Renal cortical epithelial cell (primary cell): ENCODE measurements around the gene CCDC102B. TPM values are rescaled to one million over a fixed set of nuclear protein-coding genes. Genes with fewer than 3 reads are reported as not detected.
"Not testable (repeated sequence)": the region's sequence is repeated elsewhere in the genome, so short reads cannot be mapped to it uniquely, and the experiment has no call there.

ENCODE experiments used
- DNase-seq: peaks from one replicate; pipeline ENCODE4 v3.0.0-alpha.2; 2011; ENCODE audit warnings: low read depth
- total RNA-seq: library from RNA; depleted of rRNA; stranded (reverse); fragments of >200 nt; gene quantifications from 2 replicates; pipeline ENCODE4 v1.2.3, GENCODE V29; 2014

Gene CCDC102B
- total RNA-seq, 1 donor from 2014 or later, result 1.3 TPM

DNA sequence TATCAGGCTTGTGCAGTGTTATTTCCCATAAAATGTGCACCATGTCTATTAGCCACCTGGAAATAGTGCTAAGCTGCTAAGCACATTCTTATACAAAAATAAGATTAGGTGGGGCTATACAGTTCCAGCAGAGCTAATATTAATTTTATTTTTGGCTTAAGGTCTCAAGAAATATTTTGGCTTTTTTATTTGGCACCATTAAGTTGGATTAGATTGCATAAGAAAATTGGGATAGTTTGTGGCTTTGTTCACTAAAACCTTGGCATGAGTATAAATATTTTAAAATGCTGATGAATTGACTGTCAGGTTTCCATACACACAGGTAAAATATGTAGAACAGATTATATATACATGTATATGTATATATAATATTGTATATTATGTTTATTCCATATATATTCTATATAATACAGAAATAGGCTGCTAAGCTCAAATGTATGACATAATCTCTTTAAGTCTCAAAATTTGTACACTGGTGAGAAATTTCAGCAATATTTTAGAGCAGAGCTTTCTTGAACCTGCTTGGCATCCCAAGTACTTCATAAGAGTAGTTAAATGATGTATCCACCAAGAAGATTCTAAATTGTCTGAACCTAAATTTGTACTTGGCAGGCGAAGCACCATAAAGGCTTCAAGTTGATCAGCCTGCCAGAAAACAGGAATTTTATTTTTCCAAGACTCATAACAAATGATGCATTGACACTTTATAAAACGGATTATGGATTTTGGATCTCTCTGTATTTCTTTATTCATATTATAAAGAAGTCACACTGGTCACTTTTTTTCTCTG is 32.6 kb downstream of the CCDC102B start:
- DNase-seq, result no peak

DNA sequence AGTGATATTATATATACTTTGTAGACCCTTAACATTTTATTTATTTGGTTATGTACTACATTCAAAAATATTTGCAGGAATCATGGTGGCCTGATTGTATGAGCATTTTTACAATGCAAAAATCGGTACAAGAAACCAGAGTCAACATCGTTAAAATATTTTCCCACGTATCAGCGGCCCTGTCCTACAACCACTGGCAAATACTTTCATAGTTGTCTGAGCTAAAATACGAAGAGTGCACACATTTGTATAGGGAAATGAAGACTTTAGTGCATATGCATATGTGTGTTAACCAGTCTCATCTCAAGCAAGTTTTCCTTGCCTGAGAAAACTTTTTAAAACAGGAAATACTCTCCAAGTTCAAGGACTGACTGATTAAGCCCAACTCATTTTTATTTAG is 35.9 kb downstream of the CCDC102B start:
- DNase-seq, result no peak

DNA sequence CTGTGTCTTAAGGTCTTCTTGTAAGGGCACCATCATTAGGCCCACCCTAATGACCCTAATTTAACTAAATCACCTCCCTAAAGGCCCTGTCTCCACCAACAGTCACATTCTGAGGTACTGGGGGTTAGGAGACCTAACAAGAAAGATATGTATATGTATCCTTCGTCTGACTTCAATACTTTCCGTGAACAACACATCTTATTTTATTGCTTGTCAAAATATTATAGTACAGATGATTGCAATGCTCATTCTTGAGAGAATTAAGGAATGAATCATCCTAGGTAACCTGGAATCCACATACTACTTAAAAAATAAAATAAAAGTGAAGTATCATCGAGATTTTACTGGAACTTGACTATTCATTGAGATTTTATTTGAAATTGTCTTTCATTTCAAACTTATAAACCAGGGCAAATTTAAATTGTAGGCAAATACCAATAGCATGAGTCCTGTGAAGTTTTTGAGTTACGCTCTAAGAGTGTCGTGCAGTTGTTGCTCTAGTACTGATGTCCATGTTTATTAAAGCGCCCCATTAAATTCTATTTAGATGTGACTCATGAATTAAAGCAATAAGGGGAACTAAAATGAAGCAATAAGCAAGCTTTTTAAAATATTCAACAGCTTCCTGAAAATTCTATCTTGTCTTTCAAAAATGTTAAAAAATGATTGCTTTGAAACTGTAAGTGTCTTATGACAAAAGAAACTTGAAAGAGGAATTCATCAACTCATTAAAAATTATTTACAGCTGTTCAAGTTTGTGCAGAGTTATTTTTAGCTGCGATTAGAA is 40.0 kb downstream of the CCDC102B start:
- peak; percentile 18 for DNase-seq

- no peak for DNase-seq
These were observed 41.8 kb downstream of the CCDC102B start for GRCh38 chr18:68839701-68840100.

DNA sequence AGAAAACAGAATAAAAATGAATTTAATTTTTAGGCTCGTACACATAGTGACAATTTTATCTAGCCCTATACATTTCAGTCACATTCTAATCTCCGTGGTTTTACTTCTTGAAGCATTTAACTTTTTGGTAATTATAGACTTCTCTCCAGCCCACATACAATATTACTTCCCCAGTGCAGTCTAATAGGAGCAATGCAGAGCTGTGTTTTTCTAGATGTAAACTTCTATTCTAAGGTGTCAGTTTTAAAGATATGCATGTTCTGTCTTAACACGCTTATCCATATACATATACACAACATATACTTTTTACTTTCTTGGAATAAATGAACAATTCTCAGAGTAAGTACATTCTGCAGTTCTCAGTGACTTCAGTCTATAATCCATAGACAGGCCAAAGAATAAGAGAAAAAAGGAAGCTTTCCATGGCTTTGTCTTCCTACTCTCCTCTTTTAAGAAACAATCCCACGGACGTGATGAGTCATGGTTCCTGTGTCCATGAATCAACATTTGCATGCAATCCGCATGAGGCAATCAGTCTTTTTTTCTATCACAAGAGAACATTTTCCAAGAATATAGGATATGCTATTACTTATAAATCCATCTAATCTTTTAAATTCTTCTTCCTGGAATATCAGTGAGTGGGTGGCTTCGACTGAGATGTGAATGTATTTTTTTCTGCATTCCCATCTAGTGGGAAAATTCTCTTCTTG is 42.8 kb downstream of the CCDC102B start:
- DNase-seq, result peak; percentile 86

- no peak for DNase-seq
These were observed 43.4 kb downstream of the CCDC102B start for GRCh38 chr18:68841301-68841700.

- no peak for DNase-seq
These were observed 45.1 kb downstream of the CCDC102B start for GRCh38 chr18:68842951-68843350.

GRCh38 chr18:68843473-68844089 is 45.7 kb downstream of the CCDC102B start:
- no peak for DNase-seq

DNA sequence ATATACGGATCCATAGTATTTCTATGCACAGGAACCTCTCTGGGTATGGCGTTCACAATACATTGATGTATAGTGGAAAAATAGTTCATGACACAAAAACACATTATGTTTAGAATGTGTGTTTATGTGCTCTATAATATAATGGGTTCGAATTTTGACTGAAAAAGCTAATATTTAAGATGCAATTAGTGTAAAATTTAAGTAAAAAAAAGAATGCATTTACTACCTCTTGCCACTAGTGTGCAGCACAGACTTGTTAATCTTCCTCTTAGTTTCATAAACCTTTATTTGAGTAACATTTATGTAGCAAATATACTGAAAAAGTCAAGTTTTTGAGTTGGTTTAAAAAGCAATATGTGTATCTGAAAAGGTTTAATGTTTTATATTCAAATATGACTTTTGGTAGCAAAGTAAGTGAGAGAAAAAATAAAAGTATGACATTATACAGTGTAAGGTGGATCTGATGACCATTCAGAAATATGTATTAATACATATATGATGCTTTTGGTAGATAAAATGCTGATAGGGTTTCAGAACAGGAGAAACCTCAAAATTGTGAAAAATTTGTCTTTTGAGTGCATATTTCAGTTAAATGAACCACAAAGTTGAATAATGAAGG is 49.4 kb downstream of the CCDC102B start:
- peak; percentile 60 for DNase-seq

DNA sequence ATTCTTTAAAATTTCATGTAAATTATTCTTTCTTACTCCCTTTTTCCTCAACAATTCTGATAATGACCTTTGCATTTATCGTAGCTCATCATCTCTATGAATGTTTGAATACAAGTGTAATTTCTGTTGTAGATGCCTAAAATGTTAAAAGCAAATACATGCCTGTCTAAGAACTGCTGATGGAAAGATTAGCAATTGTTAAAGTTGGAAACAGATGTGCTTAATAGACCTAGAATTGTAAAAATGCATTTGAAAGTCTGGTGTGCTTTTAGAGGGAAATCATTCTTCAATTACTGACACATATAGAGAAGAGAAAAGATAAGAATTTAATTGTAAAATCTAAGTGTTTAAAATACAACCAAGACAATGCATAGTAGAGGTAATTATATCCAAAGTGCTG is 50.4 kb downstream of the CCDC102B start:
- no peak for DNase-seq

GRCh38 chr18:68854786-68855391 is 57.0 kb downstream of the CCDC102B start:
- no peak for DNase-seq

GRCh38 chr18:68855491-68855890 is 57.6 kb downstream of the CCDC102B start:
- DNase-seq, result no peak

GRCh38 chr18:68861365-68861764 is 63.5 kb downstream of the CCDC102B start:
- peak; percentile 70 for DNase-seq

GRCh38 chr18:68865021-68865420 is 67.1 kb downstream of the CCDC102B start:
- no peak for DNase-seq

DNA sequence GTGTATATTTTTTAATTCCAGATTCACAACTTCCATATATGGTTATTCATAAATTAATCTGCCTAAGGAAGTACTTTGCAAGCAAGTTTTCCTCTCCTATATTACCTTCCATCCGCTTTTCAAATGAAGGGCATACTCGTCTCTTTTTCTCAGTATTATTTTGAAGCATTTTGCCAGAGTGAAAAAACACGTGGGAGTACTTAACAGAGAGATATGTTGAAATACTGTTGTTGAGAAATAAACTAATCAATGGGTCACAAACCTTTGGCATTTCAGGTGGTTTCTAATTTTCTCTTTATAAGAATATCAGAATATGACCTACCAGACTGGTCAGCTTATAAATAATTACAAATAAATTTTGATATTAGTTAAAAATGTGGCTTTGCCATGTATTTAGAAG is 67.6 kb downstream of the CCDC102B start:
- no peak for DNase-seq

DNA sequence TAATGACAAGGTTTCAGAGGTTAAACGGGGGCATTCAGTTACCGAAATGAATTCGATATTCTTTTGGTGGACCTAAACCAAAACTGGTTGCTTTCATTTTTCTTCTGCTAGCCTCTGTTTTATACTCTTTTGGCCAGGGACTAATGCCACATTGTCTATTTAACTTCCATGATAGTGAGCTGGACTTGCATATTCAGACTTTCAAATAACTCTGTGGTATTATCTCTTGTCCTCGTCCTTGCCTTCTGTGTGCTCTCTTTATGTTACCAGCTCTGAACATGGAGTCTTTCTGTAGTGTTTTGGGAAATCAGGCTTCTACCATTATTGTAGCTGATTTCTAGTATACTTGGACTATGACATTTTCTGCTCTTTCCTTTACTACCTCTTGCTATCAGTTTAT is 75.1 kb downstream of the CCDC102B start:
- DNase-seq, result no peak

DNA sequence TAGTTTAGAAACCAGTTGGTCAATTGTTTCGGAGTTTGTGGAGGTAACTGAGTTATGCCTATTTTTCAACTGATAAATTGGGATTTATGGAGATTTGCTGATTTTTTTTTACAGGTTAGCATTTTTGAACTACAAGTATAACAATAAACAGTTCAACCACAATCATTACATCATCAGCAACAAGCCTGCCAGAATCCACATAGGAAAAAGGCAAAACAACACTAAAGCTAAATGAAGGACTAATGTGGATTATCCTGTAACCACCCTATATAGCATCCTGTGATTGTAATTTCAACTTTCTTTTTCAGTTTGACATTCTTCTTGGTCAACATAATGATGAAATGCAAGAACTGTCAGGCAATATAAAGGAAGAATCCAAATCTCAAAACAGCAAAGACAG is 76.5 kb downstream of the CCDC102B start:
- DNase-seq, result no peak

GRCh38 chr18:68879947-68880346 is 82.1 kb downstream of the CCDC102B start:
- DNase-seq, result not testable (repeated sequence)

GRCh38 chr18:68887410-68887809 is 89.5 kb downstream of the CCDC102B start:
- no peak for DNase-seq

GRCh38 chr18:68893354-68893753 is 95.5 kb downstream of the CCDC102B start:
- DNase-seq, result no peak

GRCh38 chr18:68897286-68897685 is 99.4 kb downstream of the CCDC102B start:
- no peak for DNase-seq
